Liver (tissue), 9 donors: ENCODE measurements around the gene FASTK. TPM values are rescaled to one million over a fixed set of nuclear protein-coding genes. Genes with fewer than 3 reads are reported as not detected.

ENCODE experiments used
- DNase-seq: peaks from one replicate; pipeline ENCODE4 v3.0.0-alpha.2; 2017; ENCODE audit warnings: low spot score
- H3K27ac ChIP-seq, 2 donors: one replicate each; pipeline ENCODE4 v1.7.0; 2013; ENCODE audit warnings: inconsistent platforms in 2 of 2, low read length in 2 of 2, control low read depth in 1 of 2, low read depth in 1 of 2, mild to moderate bottlenecking in 1 of 2
- H3K27me3 ChIP-seq, 4 donors: one replicate each; pipeline versions ENCODE4 v1.6.1 to v1.7.0; 2013; ENCODE audit warnings: low read length in 3 of 4, inconsistent platforms in 1 of 4, mild to moderate bottlenecking in 1 of 4, moderate library complexity in 1 of 4; ENCODE audit not compliant: control insufficient read depth in 4 of 4, insufficient read depth in 4 of 4
- H3K36me3 ChIP-seq, 4 donors: one replicate each; pipeline versions ENCODE4 v1.6.1 to v1.7.0; 2013; ENCODE audit warnings: low read length in 3 of 4, mild to moderate bottlenecking in 3 of 4, low read depth in 1 of 4, moderate library complexity in 1 of 4; ENCODE audit not compliant: control insufficient read depth in 4 of 4, insufficient read depth in 3 of 4
- H3K4me1 ChIP-seq, 4 donors: one replicate each; pipeline versions ENCODE4 v1.6.1 to v1.7.0; 2013; ENCODE audit warnings: low read length in 3 of 4, mild to moderate bottlenecking in 3 of 4, moderate library complexity in 1 of 4; ENCODE audit not compliant: control insufficient read depth in 4 of 4, insufficient read depth in 4 of 4
- H3K4me3 ChIP-seq, 3 donors: one replicate each; pipeline versions ENCODE4 v1.6.1 to v1.7.0; 2013; ENCODE audit warnings: low read length in 3 of 3, control low read depth in 1 of 3, low read depth in 1 of 3, mild to moderate bottlenecking in 1 of 3
- H3K9ac ChIP-seq, 2 donors: one replicate each; pipeline ENCODE4 v1.7.0; 2013; ENCODE audit warnings: low read length in 2 of 2, mild to moderate bottlenecking in 2 of 2, moderate library complexity in 2 of 2, control low read depth in 1 of 2, low read depth in 1 of 2
- H3K9me3 ChIP-seq, 4 donors: one replicate each; pipeline versions ENCODE4 v1.6.1 to v1.7.0; 2013; ENCODE audit warnings: low read length in 3 of 4; ENCODE audit not compliant: control insufficient read depth in 4 of 4
- ATF3 ChIP-seq: IDR thresholded peaks from 2 replicates; pipeline ENCODE4 v1.6.1; 2016; ENCODE audit warnings: antibody characterized with exemption
- CTCF ChIP-seq: fragments of 150-350 bp; IDR thresholded peaks from 2 replicates; pipeline ENCODE4 v1.5.1; 2017; ENCODE audit warnings: improper control_type of control experiment, low read depth, low read length; ENCODE audit not compliant: missing input control
- EGR1 ChIP-seq, 2 donors: IDR thresholded peaks; 2 replicates each; pipeline ENCODE4 v1.6.1; 2016 to 2018; ENCODE audit warnings: antibody characterized with exemption in 2 of 2, low read depth in 2 of 2
- FOXA1 ChIP-seq: IDR thresholded peaks from 2 replicates; pipeline ENCODE4 v1.6.1; 2016; ENCODE audit warnings: antibody characterized with exemption
- FOXA2 ChIP-seq: IDR thresholded peaks from 2 replicates; pipeline ENCODE4 v1.6.1; 2016; ENCODE audit warnings: antibody characterized with exemption
- GABPA ChIP-seq, 2 donors: IDR thresholded peaks in 1 of 2; conservative IDR thresholded peaks in 1 of 2; 2 replicates each; pipeline ENCODE4 v1.6.1; 2016; ENCODE audit warnings: antibody characterized with exemption in 2 of 2, mild to moderate bottlenecking in 1 of 2, moderate library complexity in 1 of 2
- JUND ChIP-seq, 2 donors: IDR thresholded peaks; 2 replicates each; pipeline ENCODE4 v1.6.1; 2016; ENCODE audit warnings: antibody characterized with exemption in 2 of 2
- RXRA ChIP-seq, 2 donors: IDR thresholded peaks; 2 replicates each; pipeline ENCODE4 v1.6.1; 2017 to 2018; ENCODE audit warnings: antibody characterized with exemption in 2 of 2, mild to moderate bottlenecking in 1 of 2
- TAF1 ChIP-seq: conservative IDR thresholded peaks from 2 replicates; pipeline ENCODE4 v1.6.1; 2016; ENCODE audit warnings: antibody characterized with exemption, mild to moderate bottlenecking
- YY1 ChIP-seq: IDR thresholded peaks from 2 replicates; pipeline ENCODE4 v1.6.1; 2016; ENCODE audit warnings: antibody characterized with exemption, mild to moderate bottlenecking
- ZBTB33 ChIP-seq: IDR thresholded peaks from 2 replicates; pipeline ENCODE4 v1.6.1; 2016; ENCODE audit warnings: antibody characterized with exemption
- WGBS: extraction: QIAGEN DNeasy Blood & Tissue Kit; methylation state at CpG from one replicate; pipeline ENCODE4 v1.1.7; 2013; 5-methylcytosine and 5-hydroxymethylcytosine counted together
- polyA plus RNA-seq, 2 donors: library from polyadenylated mRNA; stranded (reverse) in 1 of 2; unstranded in 1 of 2; fragments of 200-250 nt in 1 of 2; fragments of >200 nt in 1 of 2; fragmentation: Nextera tagmentation in 1 of 2; extraction: Ambion mirVana in 1 of 2; gene quantifications; one replicate each; pipeline versions ENCODE4 v1.2.1 to v1.2.3, GENCODE V29; 2013 to 2015
- total RNA-seq, 2 donors: library from RNA; depleted of rRNA; stranded (reverse); fragments of >200 nt; gene quantifications; one replicate each; pipeline ENCODE4 v1.2.3, GENCODE V29; 2014
- donor health status: healthy.
- donor health status: healthy.
- donor health status: healthy.
- donor health status: healthy.
- donor health status: healthy.

FASTK gene
- total and polyA plus RNA-seq, 4 donors: 31.1 to 62.8 (median 43.7) TPM

- Histone ChIP-seq H3K9me3 (no peaks in the 10 kb centered on the region), H3K4me1 (peaks cover 15 to 41% (median 34%) of the 10 kb centered on the region in 4 donors), H3K27me3 (no peaks in the 10 kb centered on the region), H3K4me3 (peak overlapping the region; percentile 56 to 87 (median 80)), H3K9ac (peak overlapping the region; percentile 16 to 19), H3K36me3 (no peaks in the 10 kb centered on the region), H3K27ac (no peak overlapping the region)
- TF ChIP-seq TAF1 (no peak), YY1 (no peak), FOXA2 (no peak), EGR1 (IDR thresholded peaks at IDR 0.05; ENCODE audit: low read depth in 2 of 2) (no peak), ZBTB33 (no peak), ATF3 (no peak), CTCF (no peak), GABPA (IDR thresholded peaks at IDR 0.05 in 1 of 2, conservative IDR thresholded peaks at IDR 0.05 in 1 of 2) (no peak), JUND (IDR thresholded peaks at IDR 0.05) (no peak)
- no peak for DNase-seq
- WGBS: 44% methylated on average over 29 of the region's 29 CpGs
Measured at GRCh38 chr7:151056666-151057505, 23.7 kb downstream of the FASTK start.

- no peaks in the 10 kb centered on the region for H3K27me3 ChIP-seq
- no peak overlapping the region for H3K27ac ChIP-seq
- TF ChIP-seq CTCF: no peak
- TF ChIP-seq RXRA (IDR thresholded peaks at IDR 0.05): no peak
- no peak for TF ChIP-seq YY1
- TF ChIP-seq JUND (IDR thresholded peaks at IDR 0.05): no peak
- no peak for TF ChIP-seq FOXA1
- TF ChIP-seq EGR1 (IDR thresholded peaks at IDR 0.05; ENCODE audit: low read depth in 2 of 2): no peak
- peaks cover 11 to 35% (median 29%) of the 10 kb centered on the region in 4 donors for H3K4me1 ChIP-seq
- no peak overlapping the region for H3K9ac ChIP-seq
- WGBS: 92% methylated on average over 6 of the region's 6 CpGs
- H3K4me3 ChIP-seq: no peak overlapping the region
- no peaks in the 10 kb centered on the region for H3K36me3 ChIP-seq
- DNase-seq: no peak
- H3K9me3 ChIP-seq: no peaks in the 10 kb centered on the region
Measured at GRCh38 chr7:151056283-151056665, 24.3 kb downstream of the FASTK start.
